Chondrocyte (in vitro differentiated cells): ENCODE measurements around the gene GTF3C2. TPM values are rescaled to one million over a fixed set of nuclear protein-coding genes. Genes with fewer than 3 reads are reported as not detected.

Experiments
- DNase-seq: peaks from one replicate; pipeline ENCODE4 v3.0.0; 2021; ENCODE audit warnings: mixed read lengths, low spot score
- H3K27ac Mint-ChIP-seq: one replicate; pipeline ENCODE4 v1.8.0; 2021; ENCODE audit warnings: mild to moderate bottlenecking, moderate library complexity, mixed read lengths; ENCODE audit not compliant: unreplicated experiment
- H3K27me3 Mint-ChIP-seq: 2 replicates; pipeline ENCODE4 v1.8.0; 2021; ENCODE audit warnings: low read depth, mixed read lengths
- H3K36me3 Mint-ChIP-seq: 2 replicates; pipeline ENCODE4 v1.8.0; 2021; ENCODE audit warnings: low read depth, mixed read lengths
- H3K4me1 Mint-ChIP-seq: 2 replicates; pipeline ENCODE4 v1.8.0; 2021; ENCODE audit warnings: low read depth, mild to moderate bottlenecking, mixed read lengths
- H3K4me3 Mint-ChIP-seq: one replicate; pipeline ENCODE4 v1.8.0; 2021; ENCODE audit warnings: mild to moderate bottlenecking, moderate library complexity, mixed read lengths; ENCODE audit not compliant: unreplicated experiment
- H3K9me3 Mint-ChIP-seq: 2 replicates; pipeline ENCODE4 v1.8.0; 2021; ENCODE audit warnings: low read depth, mixed read lengths
- total RNA-seq: library from RNA; stranded (reverse); gene quantifications from 3 replicates; pipeline ENCODE4 v1.2.1, GENCODE V29; 2021
- TF ChIP-seq, protein P1 (sequence below): fragments of 200-600 bp; sonication (generic); IDR thresholded peaks from 2 replicates; pipeline ENCODE4 v1.5.0; 2021; ENCODE audit warnings: antibody characterized with exemption, mild to moderate bottlenecking, moderate library complexity

GTF3C2 gene
- total RNA-seq, 1 donor from 2014 or later: 42.0 TPM

DNA sequence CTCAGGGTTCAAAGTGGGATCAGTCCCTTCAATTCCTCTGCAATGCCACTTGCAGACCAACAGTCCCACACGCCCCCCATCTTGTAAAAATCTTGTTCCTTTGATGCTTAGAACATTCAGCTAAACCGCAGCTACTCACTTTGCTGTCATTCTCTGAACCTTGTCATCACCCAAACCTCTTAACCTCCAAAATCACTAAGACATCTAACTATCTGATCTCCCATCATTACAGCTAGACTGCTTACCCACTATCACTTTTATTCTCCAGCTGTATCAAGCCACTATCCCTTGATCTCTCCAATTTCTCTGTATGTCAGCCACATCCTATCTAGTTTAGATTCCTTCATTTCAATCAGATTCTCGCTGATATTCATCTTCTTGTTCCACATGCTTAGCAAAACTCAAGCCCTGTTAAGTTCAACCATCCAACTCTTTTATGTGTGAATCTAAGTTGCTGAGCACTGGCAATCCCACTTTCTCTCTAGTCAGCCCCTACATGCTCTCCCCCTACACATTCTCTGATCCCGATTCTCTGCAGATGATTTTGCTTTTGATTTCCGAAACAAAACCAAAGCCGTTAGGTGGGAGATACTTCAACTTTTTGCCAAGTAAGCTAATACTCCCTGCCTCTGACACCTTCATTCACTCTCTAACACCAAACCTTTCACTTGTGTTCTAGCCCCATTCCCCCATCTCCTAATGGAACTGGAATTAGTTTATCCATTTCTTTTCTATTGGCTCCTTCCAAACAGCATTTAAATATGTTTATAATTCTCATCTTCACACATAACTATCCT lies 4.6 kb downstream of the GTF3C2 start:
- no peaks in the 10 kb centered on the region for H3K9me3 Mint-ChIP-seq
- H3K4me3 Mint-ChIP-seq: no peak overlapping the region
- H3K4me1 Mint-ChIP-seq: peaks cover 31% of the 10 kb centered on the region
- H3K27me3 Mint-ChIP-seq: no peaks in the 10 kb centered on the region
- no peaks in the 10 kb centered on the region for H3K36me3 Mint-ChIP-seq
- H3K27ac Mint-ChIP-seq: no peak overlapping the region
- no peak for DNase-seq
- TF ChIP-seq, protein P1, sequence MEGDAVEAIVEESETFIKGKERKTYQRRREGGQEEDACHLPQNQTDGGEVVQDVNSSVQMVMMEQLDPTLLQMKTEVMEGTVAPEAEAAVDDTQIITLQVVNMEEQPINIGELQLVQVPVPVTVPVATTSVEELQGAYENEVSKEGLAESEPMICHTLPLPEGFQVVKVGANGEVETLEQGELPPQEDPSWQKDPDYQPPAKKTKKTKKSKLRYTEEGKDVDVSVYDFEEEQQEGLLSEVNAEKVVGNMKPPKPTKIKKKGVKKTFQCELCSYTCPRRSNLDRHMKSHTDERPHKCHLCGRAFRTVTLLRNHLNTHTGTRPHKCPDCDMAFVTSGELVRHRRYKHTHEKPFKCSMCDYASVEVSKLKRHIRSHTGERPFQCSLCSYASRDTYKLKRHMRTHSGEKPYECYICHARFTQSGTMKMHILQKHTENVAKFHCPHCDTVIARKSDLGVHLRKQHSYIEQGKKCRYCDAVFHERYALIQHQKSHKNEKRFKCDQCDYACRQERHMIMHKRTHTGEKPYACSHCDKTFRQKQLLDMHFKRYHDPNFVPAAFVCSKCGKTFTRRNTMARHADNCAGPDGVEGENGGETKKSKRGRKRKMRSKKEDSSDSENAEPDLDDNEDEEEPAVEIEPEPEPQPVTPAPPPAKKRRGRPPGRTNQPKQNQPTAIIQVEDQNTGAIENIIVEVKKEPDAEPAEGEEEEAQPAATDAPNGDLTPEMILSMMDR: no peak

DNA sequence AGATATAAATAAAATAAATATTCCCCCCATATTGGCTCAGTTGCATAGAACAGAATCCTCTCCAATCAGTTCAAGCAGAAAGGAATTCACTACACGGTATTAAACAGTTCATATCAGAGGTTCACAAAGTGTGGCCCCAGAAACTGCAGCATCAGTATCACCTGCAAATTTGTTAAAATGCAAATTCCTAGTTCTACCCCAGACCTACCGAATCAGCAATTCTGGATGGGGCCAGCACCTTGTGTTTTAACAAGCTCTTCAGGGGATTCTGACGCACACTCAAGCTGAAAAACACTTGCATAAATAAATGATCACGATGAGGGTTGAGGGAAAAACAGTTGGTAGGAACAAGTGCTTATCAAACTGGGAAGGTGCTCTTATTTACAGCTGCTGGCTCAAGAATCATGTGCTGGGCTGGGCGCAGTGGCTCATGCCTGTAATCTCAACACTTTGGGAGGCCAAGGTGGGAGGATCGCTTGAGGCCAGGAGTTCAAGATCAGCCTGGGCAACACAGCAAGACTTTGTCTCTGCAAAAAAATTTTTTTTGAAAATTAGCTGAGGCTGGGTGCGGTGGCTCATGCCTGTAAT lies 6.4 kb downstream of the GTF3C2 start:
- H3K27ac Mint-ChIP-seq: no peak overlapping the region
- no peaks in the 10 kb centered on the region for H3K36me3 Mint-ChIP-seq
- no peak for DNase-seq
- TF ChIP-seq, protein P1: no peak
- no peaks in the 10 kb centered on the region for H3K9me3 Mint-ChIP-seq
- peaks cover 21% of the 10 kb centered on the region for H3K4me1 Mint-ChIP-seq
- no peaks in the 10 kb centered on the region for H3K27me3 Mint-ChIP-seq
- no peak overlapping the region for H3K4me3 Mint-ChIP-seq

DNA sequence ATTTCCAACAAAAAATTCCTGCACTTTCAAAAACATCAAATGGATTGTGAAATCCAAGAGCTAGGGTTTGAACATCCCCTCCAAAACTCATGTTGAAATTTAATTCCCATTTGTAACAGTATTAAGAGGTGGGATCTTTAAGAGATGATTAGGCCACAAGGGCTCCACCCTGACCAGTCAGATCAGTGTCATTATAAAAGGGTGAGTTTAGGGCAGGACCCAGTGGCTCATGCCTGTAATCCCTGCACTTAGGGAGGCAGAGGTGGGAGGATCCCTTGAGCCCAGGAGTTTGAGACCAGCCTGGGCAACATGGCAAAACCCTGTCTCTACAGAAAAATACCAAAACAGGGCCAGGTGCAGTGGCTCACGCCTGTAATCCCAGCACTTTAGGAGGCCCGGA lies 8.9 kb downstream of the GTF3C2 start:
- Mint-ChIP-seq H3K9me3 (no peaks in the 10 kb centered on the region), H3K36me3 (peaks cover 2% of the 10 kb centered on the region), H3K27me3 (no peaks in the 10 kb centered on the region), H3K27ac (no peak overlapping the region), H3K4me3 (no peak overlapping the region), H3K4me1 (peaks cover 12% of the 10 kb centered on the region)
- no peak for DNase-seq
- TF ChIP-seq, protein P1: no peak

DNA sequence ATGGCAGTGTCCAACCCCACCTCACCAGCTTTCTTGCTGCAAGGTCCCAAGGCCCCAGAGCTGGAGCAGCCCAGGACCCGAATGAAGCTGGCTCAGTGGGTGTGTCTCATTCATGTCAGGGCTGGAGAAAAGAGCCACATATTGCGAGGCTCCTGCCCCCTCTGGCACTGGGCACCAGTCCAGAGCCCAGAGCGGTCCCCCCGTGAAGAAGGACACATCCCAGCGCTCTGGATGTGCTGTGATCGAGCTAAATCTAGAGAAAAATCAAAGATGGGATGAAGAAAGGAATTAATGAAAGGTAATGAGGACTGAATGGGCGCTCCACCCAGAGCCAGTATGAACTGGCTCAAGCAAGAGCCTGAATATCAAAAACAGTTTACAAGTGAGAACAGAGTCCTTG lies 20.4 kb downstream of the GTF3C2 start:
- Mint-ChIP-seq H3K36me3 (peaks cover 29% of the 10 kb centered on the region), H3K9me3 (no peaks in the 10 kb centered on the region), H3K4me1 (no peaks in the 10 kb centered on the region), H3K27me3 (no peaks in the 10 kb centered on the region), H3K4me3 (no peak overlapping the region), H3K27ac (no peak overlapping the region)
- no peak for DNase-seq
- TF ChIP-seq, protein P1: no peak

DNA sequence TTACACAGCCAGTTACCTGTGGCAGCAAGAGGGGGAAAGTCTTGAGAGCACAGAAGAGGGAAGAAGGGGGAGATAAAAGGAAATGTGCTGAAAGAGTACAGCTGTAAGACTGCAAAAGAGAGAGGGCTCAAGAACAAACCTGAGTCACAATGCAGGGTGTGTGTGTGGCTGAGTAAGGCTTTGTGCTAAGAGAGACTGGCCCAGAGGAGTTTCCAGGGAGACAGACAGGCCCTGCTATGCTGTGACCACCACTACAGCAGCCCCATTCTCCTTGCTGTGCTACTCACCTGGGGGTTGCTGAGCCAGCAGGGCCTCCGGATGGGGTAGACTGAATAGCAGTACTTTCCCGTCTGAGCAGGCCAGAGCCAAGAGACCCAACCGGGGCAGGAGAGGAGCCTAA lies 21.3 kb downstream of the GTF3C2 start:
- no peak overlapping the region for H3K4me3 Mint-ChIP-seq
- no peaks in the 10 kb centered on the region for H3K4me1 Mint-ChIP-seq
- TF ChIP-seq, protein P1: no peak
- H3K27me3 Mint-ChIP-seq: no peaks in the 10 kb centered on the region
- no peak for DNase-seq
- peaks cover 29% of the 10 kb centered on the region for H3K36me3 Mint-ChIP-seq
- no peaks in the 10 kb centered on the region for H3K9me3 Mint-ChIP-seq
- H3K27ac Mint-ChIP-seq: no peak overlapping the region
